Kidney (tissue), 14 donors: Measurements from ENCODE around the gene CEP85L. TPM values are rescaled to one million over a fixed set of nuclear protein-coding genes. Genes with fewer than 3 reads are reported as not detected.
A peak's percentile ranks its signal among the peaks of the same experiment; 100 is the strongest.

Experiments
- DNase-seq, 5 donors: peaks; one replicate each; pipeline ENCODE4 v3.0.0-alpha.2; 2013 to 2020
- FAIRE-seq: peaks from 2 replicates; lab custom pipeline; 2012; peaks lifted over from hg19 to GRCh38; lab: Jason Lieb, UNC
- H3K27ac ChIP-seq, 2 donors: one replicate each; pipeline ENCODE4 v1.7.0; 2013; ENCODE audit warnings: low read depth in 2 of 2, low read length in 2 of 2, inconsistent platforms in 1 of 2
- H3K27me3 ChIP-seq: one replicate; pipeline ENCODE4 v1.7.1; 2013; ENCODE audit warnings: low read length, inconsistent platforms; ENCODE audit not compliant: control insufficient read depth, insufficient read depth
- H3K36me3 ChIP-seq, 3 donors: one replicate each; pipeline versions ENCODE4 v1.7.0 to v1.7.1; 2013; ENCODE audit warnings: low read length in 3 of 3, control low read depth in 1 of 3, inconsistent platforms in 1 of 3; ENCODE audit not compliant: insufficient read depth in 3 of 3, control insufficient read depth in 2 of 3
- H3K4me1 ChIP-seq, 3 donors: one replicate each; pipeline versions ENCODE4 v1.7.0 to v1.7.1; 2013; ENCODE audit warnings: low read length in 3 of 3, inconsistent platforms in 1 of 3, low read depth in 1 of 3; ENCODE audit not compliant: control insufficient read depth in 2 of 3, insufficient read depth in 2 of 3
- H3K4me3 ChIP-seq, 3 donors: one replicate each; pipeline versions ENCODE4 v1.7.0 to v1.8.1; 2013; ENCODE audit warnings: low read length in 3 of 3, control low read depth in 1 of 3, inconsistent platforms in 1 of 3
- H3K9ac ChIP-seq, 3 donors: one replicate each; pipeline versions ENCODE4 v1.7.0 to v1.7.1; 2013; ENCODE audit warnings: low read length in 3 of 3, control low read depth in 1 of 3, inconsistent platforms in 1 of 3
- H3K9me3 ChIP-seq, 3 donors: one replicate each; pipeline versions ENCODE4 v1.7.0 to v1.7.1; 2013; ENCODE audit warnings: low read length in 3 of 3, control low read depth in 1 of 3, inconsistent platforms in 1 of 3; ENCODE audit not compliant: control insufficient read depth in 2 of 3, insufficient read depth in 1 of 3
- intact Hi-C: fragments of 100-400 bp; cut with DNase I; formaldehyde crosslinking; loops from one replicate; pipeline ENCODE4 v1.11.1; 2022
- polyA plus RNA-seq: library from polyadenylated mRNA; stranded (reverse); fragments of 350-450 nt; fragmentation: Illumina TruSeq; extraction: RNeasy Lipid Tissue Mini Kit (QIAGEN cat#74804); gene quantifications from one replicate; pipeline ENCODE4 v1.2.3, GENCODE V29; 2014; ENCODE audit warnings: low read depth, low replicate concordance; ENCODE audit not compliant: insufficient read depth
- total RNA-seq: library from RNA; stranded (reverse); fragmentation: NEBNext Ultra II Directional; extraction: Animal tissue kit (Norgen Biotek cat#: 25700); gene quantifications from one replicate; pipeline ENCODE4 v1.2.1, GENCODE V29; 2021
- TF ChIP-seq, protein P1 (sequence below): IDR thresholded peaks from 3 replicates; pipeline ENCODE4 v1.5.1; 2012; ENCODE audit warnings: mild to moderate bottlenecking, moderate library complexity, borderline replicate concordance; ENCODE audit not compliant: insufficient read depth; ENCODE audit errors: extremely low read depth
- donor health status: control.
- donor health status: control.
- donor health status: control.
- donor health status: control.
- donor health status: control.
- donor health status: DM: yes; HTN: yes; CAD: no.
- donor health status: Normal renal cell carcinoma (clear cell type).

CEP85L gene
- total and polyA plus RNA-seq, 2 donors from 2014 or later = 0.84 to 12.9 TPM

DNA sequence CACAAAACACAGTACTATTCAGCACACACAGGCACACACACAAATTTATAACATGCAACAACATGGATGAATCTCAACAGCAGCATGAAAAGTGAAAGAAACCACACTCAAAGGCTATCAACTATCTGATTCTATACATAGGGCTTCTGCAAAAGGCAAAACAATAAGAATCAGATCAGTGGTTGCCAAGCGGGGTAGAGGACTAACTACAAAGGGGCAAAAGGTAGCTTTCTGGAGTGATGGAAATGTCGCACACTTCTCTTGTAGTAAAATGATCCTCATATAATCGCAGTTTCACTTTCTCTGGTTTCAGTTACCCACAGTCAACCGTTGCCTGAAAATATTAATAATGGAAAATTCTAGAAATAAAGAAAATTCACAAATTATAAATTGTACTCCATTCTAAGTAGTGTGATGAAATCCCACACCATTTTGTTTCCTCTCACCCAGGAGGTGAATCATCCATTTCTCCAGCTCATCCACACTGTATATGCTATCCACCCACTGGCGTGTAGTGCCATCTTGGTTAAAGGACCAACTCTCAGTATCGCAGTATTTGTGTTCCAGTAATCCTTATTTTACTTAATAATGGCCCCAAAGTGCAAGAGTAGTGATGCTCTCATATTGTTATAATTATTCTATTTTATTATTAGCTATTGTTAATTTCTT lies 116.1 kb downstream of the CEP85L start:
- Histone ChIP-seq H3K27me3 (no peaks in the 10 kb centered on the region), H3K4me3 (no peak overlapping the region), H3K9ac (no peak overlapping the region), H3K27ac (no peak overlapping the region), H3K9me3 (peaks cover 0 to 4% (median 0%) of the 10 kb centered on the region in 3 donors), H3K4me1 (no peaks in the 10 kb centered on the region), H3K36me3 (no peaks in the 10 kb centered on the region)
- TF ChIP-seq, protein P1, sequence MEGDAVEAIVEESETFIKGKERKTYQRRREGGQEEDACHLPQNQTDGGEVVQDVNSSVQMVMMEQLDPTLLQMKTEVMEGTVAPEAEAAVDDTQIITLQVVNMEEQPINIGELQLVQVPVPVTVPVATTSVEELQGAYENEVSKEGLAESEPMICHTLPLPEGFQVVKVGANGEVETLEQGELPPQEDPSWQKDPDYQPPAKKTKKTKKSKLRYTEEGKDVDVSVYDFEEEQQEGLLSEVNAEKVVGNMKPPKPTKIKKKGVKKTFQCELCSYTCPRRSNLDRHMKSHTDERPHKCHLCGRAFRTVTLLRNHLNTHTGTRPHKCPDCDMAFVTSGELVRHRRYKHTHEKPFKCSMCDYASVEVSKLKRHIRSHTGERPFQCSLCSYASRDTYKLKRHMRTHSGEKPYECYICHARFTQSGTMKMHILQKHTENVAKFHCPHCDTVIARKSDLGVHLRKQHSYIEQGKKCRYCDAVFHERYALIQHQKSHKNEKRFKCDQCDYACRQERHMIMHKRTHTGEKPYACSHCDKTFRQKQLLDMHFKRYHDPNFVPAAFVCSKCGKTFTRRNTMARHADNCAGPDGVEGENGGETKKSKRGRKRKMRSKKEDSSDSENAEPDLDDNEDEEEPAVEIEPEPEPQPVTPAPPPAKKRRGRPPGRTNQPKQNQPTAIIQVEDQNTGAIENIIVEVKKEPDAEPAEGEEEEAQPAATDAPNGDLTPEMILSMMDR = no peak
- intact Hi-C loops = no loop called here
- no peak for DNase-seq
- no peak for FAIRE-seq

DNA sequence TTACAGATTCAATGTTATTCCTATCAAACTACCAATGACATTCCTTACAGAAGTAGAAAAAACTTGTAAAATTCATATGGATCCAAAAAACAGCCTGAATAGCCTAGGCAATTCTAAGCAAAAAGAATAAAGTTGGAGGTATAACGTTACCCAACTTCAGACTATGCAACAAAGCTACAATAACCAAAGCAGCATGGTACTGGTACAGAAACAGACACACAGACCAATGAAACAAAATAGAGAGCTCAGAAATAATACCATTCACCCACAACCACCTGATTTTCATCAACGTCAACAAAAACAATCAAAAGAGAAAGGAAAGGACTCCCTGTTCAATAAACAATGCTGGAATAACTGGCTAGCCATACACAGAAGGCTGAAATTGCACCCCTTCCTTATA lies 120.4 kb downstream of the CEP85L start:
- intact Hi-C loops = no loop called here
- Histone ChIP-seq H3K9me3 (peaks cover 0 to 4% (median 0%) of the 10 kb centered on the region in 3 donors), H3K36me3 (no peaks in the 10 kb centered on the region), H3K4me1 (no peaks in the 10 kb centered on the region), H3K4me3 (no peak overlapping the region), H3K9ac (no peak overlapping the region), H3K27me3 (no peaks in the 10 kb centered on the region), H3K27ac (no peak overlapping the region)
- DNase-seq (no peak), FAIRE-seq (no peak)
- TF ChIP-seq, protein P1 = no peak

DNA sequence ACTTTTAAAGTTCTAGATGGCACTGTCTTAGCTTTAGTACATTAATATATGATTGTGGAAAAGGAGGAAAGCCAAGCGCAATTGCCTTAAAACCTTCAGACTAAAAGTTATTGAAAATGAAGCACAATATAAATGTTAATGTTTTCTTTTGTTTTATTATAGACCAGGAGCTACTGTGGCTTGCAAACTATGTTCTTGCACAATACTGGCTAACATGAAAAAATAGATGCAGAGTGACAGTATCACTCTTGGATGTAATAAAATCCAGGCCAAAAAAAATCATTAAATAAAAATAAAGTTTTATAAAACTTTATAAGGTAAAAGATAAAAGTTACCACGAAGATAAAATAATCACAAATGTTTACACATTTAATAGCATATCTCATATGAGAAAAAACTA lies 121.6 kb downstream of the CEP85L start:
- DNase-seq = no peak

More for the DNA sequence above, 121.6 kb downstream of the CEP85L start:
- H3K4me3 ChIP-seq = no peak overlapping the region
- no peaks in the 10 kb centered on the region for H3K4me1 ChIP-seq
- TF ChIP-seq, protein P1 = no peak
- no peak overlapping the region for H3K9ac ChIP-seq
- intact Hi-C loops = no loop called here
- H3K36me3 ChIP-seq = no peaks in the 10 kb centered on the region
- no peak overlapping the region for H3K27ac ChIP-seq
- peaks cover 0 to 4% (median 0%) of the 10 kb centered on the region in 3 donors for H3K9me3 ChIP-seq
- peak; percentile 47 for FAIRE-seq
- no peaks in the 10 kb centered on the region for H3K27me3 ChIP-seq
